Fibroblast of lung (primary cell): ENCODE data around the gene STAM. TPM values are rescaled to one million over a fixed set of nuclear protein-coding genes. Genes with fewer than 3 reads are reported as not detected.

Source experiments
- DNase-seq, 2 donors: peaks; one replicate each; pipeline versions ENCODE4 v3.0.0 to v3.0.0-alpha.2; 2010; ENCODE audit warnings: low read depth in 2 of 2
- H2AFZ ChIP-seq: 2 replicates; pipeline ENCODE4 v1.5.1; 2012; ENCODE audit warnings: low read length, control low read depth, inconsistent platforms
- H3K27ac ChIP-seq: 2 replicates; pipeline ENCODE4 v1.5.1; 2011; ENCODE audit warnings: low read length, control low read depth; ENCODE audit not compliant: insufficient read depth
- H3K27me3 ChIP-seq: 2 replicates; pipeline ENCODE4 v1.5.1; 2011; ENCODE audit warnings: mild to moderate bottlenecking, low read length; ENCODE audit not compliant: control insufficient read depth, insufficient read depth
- H3K36me3 ChIP-seq: 2 replicates; pipeline ENCODE4 v1.5.1; 2011; ENCODE audit warnings: low read length; ENCODE audit not compliant: control insufficient read depth, insufficient read depth
- H3K4me1 ChIP-seq: 2 replicates; pipeline ENCODE4 v1.5.1; 2011; ENCODE audit warnings: low read length; ENCODE audit not compliant: control insufficient read depth, insufficient read depth; ENCODE audit errors: extremely low read depth
- H3K4me2 ChIP-seq: 2 replicates; pipeline ENCODE4 v1.5.1; 2011; ENCODE audit warnings: low read length, control low read depth; ENCODE audit not compliant: insufficient read depth; ENCODE audit errors: extremely low read depth
- H3K4me3 ChIP-seq, 4 experiments: fragments of 200-600 bp in 1 of 4; sonication (generic) in 1 of 4; replicated peaks in 1 of 4; 2 replicates each; pipeline ENCODE4 v1.5.1; 2011 to 2016; ENCODE audit warnings: low read length in 4 of 4, low read depth in 3 of 4, mild to moderate bottlenecking in 3 of 4, control low read depth in 2 of 4, inconsistent platforms in 1 of 4, mixed read lengths in 1 of 4; ENCODE audit not compliant: insufficient read depth in 1 of 4; ENCODE audit errors: control extremely low read depth in 1 of 4
- H3K79me2 ChIP-seq: 2 replicates; pipeline ENCODE4 v1.5.1; 2012; ENCODE audit warnings: mild to moderate bottlenecking, low read length, inconsistent platforms; ENCODE audit not compliant: control insufficient read depth, insufficient read depth
- H3K9ac ChIP-seq: 2 replicates; pipeline ENCODE4 v1.5.1; 2011; ENCODE audit warnings: mild to moderate bottlenecking, low read length, control low read depth; ENCODE audit not compliant: insufficient read depth
- H3K9me3 ChIP-seq: 2 replicates; pipeline ENCODE4 v1.5.1; 2012; ENCODE audit warnings: low read depth, low read length; ENCODE audit not compliant: control insufficient read depth, insufficient read depth
- H4K20me1 ChIP-seq: 2 replicates; pipeline ENCODE4 v1.5.1; 2011; ENCODE audit warnings: low read length; ENCODE audit not compliant: control insufficient read depth, insufficient read depth; ENCODE audit errors: extremely low read depth
- EZH2 ChIP-seq: IDR thresholded peaks from 2 replicates; pipeline ENCODE4 v1.5.1; 2012; ENCODE audit warnings: low read length, control low read depth, mild to moderate bottlenecking; ENCODE audit errors: missing control alignments
- polyA plus RNA-seq, 2 donors: library from polyadenylated mRNA; depleted of rRNA in 1 of 2; stranded (reverse) in 1 of 2; unstranded in 1 of 2; fragments of >200 nt; gene quantifications; 2 replicates each; pipeline ENCODE4 v1.2.1, GENCODE V29; 2011 to 2012; ENCODE audit warnings: missing spikeins in 1 of 2
- total RNA-seq: library from RNA; depleted of rRNA; stranded (reverse); fragments of >200 nt; gene quantifications from 2 replicates; pipeline ENCODE4 v1.2.1, GENCODE V29; 2014
- TF ChIP-seq, protein P1 (sequence below), 2 donors: IDR thresholded peaks in 1 of 2; conservative IDR thresholded peaks in 1 of 2; 1 replicate in 1 of 2; 2 replicates in 1 of 2; pipeline ENCODE4 v1.5.1; 2011 to 2012; ENCODE audit warnings: low read length in 2 of 2, control low read depth in 1 of 2, inconsistent platforms in 1 of 2, low read depth in 1 of 2, mild to moderate bottlenecking in 1 of 2

STAM gene
- total and polyA plus RNA-seq, 2 donors (not counting 1 experiment from before 2014, with no cell fraction given) = 27.9 to 48.7 TPM

DNA sequence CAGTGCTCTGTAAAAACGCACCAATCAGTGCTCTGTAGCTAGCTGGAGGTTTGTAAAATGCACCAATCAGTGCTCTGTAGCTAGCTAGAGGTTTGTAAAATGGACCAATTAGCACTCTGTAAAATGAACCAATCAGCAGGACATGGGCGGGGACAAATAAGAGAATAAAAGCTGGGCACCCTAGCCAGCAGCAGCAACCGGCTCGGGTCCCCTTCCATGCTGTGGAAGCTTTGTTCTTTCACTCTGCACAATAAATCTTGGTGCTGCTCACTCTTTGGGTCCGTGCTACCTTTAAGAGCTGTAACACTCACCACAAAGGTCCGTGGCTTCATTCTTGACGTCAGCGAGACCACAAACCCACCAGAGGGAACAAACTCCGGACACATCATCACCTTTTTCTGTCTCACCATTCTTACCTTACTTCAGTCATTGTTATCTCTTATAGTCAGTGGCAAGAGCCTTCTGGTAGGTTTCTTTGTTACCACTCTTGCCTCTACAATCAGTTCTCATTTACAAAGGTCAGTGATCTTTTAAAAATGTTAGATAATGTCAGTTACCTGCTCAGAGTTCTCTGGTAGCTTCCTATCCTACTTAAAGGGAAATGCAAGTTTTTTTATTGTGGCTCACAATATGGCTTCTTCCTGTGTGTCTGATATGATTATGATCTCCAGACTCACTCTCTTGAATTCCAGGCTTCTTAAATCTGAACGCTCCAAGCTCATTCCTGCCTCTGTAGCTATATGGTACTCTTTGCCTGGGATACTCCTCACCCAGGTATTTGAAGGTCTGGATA lies 4.5 kb downstream of the STAM start:
- no peak for DNase-seq
- Histone ChIP-seq H3K79me2 (peaks cover 90% of the 10 kb centered on the region), H3K9ac (no peak overlapping the region), H3K27ac (no peak overlapping the region), H2AFZ (no peak overlapping the region), H4K20me1 (no peaks in the 10 kb centered on the region), H3K4me1 (peaks cover 3% of the 10 kb centered on the region), H3K4me3 (no peak overlapping the region), H3K4me2 (no peak overlapping the region), H3K27me3 (no peaks in the 10 kb centered on the region), H3K36me3 (no peaks in the 10 kb centered on the region), H3K9me3 (no peaks in the 10 kb centered on the region)
- TF ChIP-seq EZH2 = no peak
- TF ChIP-seq, protein P1, sequence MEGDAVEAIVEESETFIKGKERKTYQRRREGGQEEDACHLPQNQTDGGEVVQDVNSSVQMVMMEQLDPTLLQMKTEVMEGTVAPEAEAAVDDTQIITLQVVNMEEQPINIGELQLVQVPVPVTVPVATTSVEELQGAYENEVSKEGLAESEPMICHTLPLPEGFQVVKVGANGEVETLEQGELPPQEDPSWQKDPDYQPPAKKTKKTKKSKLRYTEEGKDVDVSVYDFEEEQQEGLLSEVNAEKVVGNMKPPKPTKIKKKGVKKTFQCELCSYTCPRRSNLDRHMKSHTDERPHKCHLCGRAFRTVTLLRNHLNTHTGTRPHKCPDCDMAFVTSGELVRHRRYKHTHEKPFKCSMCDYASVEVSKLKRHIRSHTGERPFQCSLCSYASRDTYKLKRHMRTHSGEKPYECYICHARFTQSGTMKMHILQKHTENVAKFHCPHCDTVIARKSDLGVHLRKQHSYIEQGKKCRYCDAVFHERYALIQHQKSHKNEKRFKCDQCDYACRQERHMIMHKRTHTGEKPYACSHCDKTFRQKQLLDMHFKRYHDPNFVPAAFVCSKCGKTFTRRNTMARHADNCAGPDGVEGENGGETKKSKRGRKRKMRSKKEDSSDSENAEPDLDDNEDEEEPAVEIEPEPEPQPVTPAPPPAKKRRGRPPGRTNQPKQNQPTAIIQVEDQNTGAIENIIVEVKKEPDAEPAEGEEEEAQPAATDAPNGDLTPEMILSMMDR (conservative IDR thresholded peaks at IDR 0.05 in 1 of 2, IDR thresholded peaks at IDR 0.05 in 1 of 2; ENCODE audit: low read depth in 1 of 2, low read length in 2 of 2) = no peak

DNA sequence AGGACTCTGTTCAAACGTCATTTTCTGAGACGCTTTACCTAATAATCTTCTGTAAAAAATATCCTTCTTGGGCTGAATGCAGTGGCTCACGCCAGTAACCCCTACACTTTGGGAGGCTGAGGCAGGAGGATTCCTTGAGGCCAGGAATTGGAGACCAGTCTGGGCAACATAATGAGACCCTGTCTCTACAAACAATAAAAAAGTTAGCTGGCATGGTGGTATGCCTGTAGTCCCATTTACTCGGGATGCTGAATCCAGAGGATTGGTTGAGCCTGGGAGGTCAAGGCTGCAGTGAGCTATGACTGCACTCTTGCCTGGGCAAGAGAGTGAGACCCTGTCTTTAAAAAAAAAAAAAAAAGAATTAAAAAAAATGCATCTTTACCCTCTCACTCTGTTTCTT lies 5.1 kb downstream of the STAM start:
- Histone ChIP-seq H2AFZ (no peak overlapping the region), H3K79me2 (peaks cover 96% of the 10 kb centered on the region), H3K4me2 (no peak overlapping the region), H4K20me1 (no peaks in the 10 kb centered on the region), H3K27ac (no peak overlapping the region), H3K27me3 (no peaks in the 10 kb centered on the region), H3K9me3 (no peaks in the 10 kb centered on the region), H3K9ac (no peak overlapping the region), H3K4me3 (no peak overlapping the region), H3K36me3 (no peaks in the 10 kb centered on the region), H3K4me1 (peaks cover 3% of the 10 kb centered on the region)
- TF ChIP-seq, protein P1 (conservative IDR thresholded peaks at IDR 0.05 in 1 of 2, IDR thresholded peaks at IDR 0.05 in 1 of 2; ENCODE audit: low read depth in 1 of 2, low read length in 2 of 2) = no peak
- no peak for TF ChIP-seq EZH2
- no peak for DNase-seq

DNA sequence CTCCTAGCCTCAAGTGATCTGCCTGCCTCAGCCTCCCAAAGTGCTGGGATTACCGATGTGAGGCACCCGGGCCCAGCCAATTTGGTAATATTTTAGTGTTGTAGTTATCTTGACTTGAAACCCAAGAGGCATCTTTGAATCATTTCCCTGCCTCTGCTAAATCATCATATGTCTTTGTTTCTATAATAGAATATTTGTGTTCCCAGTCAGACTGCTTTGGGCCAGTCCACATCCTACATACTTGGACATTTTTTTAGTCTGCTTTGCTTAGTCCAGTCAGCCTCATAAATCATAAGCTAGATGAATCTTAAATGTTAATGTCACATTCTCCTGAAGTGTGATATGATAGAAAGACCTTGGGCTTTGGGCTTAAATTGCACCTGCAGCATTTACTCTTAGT lies 5.9 kb downstream of the STAM start:
- H4K20me1 ChIP-seq = no peaks in the 10 kb centered on the region

More for the DNA sequence above, 5.9 kb downstream of the STAM start:
- no peaks in the 10 kb centered on the region for H3K27me3 ChIP-seq
- no peaks in the 10 kb centered on the region for H3K36me3 ChIP-seq
- no peak for TF ChIP-seq EZH2
- TF ChIP-seq, protein P1 (conservative IDR thresholded peaks at IDR 0.05 in 1 of 2, IDR thresholded peaks at IDR 0.05 in 1 of 2; ENCODE audit: low read depth in 1 of 2, low read length in 2 of 2) = no peak
- no peak overlapping the region for H3K4me3 ChIP-seq
- DNase-seq = peak; percentile 19 to 87
- no peak overlapping the region for H3K9ac ChIP-seq
- H3K9me3 ChIP-seq = no peaks in the 10 kb centered on the region
- no peak overlapping the region for H3K4me2 ChIP-seq
- no peak overlapping the region for H2AFZ ChIP-seq
- H3K27ac ChIP-seq = no peak overlapping the region
- peaks cover 3% of the 10 kb centered on the region for H3K4me1 ChIP-seq
- peaks cover 94% of the 10 kb centered on the region for H3K79me2 ChIP-seq
